AG09309 (cell line): ENCODE measurements around the gene SH3BGRL2.
A peak's percentile ranks its signal among the peaks of the same experiment; 100 is the strongest.

Experiments
- DNase-seq: peaks from one replicate; pipeline ENCODE4 v3.0.0-alpha.2; 2010; ENCODE audit warnings: low read depth
- H3K4me3 ChIP-seq: 2 replicates; pipeline ENCODE4 v1.5.1; 2011; ENCODE audit warnings: mild to moderate bottlenecking, low read depth, low read length, moderate library complexity; ENCODE audit not compliant: control insufficient read depth
- TF ChIP-seq, protein P1 (sequence below): IDR thresholded peaks from 2 replicates; pipeline ENCODE4 v1.5.1; 2011; ENCODE audit warnings: mild to moderate bottlenecking, low read depth, low read length, inconsistent platforms; ENCODE audit not compliant: insufficient read depth, control insufficient read depth; ENCODE audit errors: missing control alignments

Gene SH3BGRL2

DNA sequence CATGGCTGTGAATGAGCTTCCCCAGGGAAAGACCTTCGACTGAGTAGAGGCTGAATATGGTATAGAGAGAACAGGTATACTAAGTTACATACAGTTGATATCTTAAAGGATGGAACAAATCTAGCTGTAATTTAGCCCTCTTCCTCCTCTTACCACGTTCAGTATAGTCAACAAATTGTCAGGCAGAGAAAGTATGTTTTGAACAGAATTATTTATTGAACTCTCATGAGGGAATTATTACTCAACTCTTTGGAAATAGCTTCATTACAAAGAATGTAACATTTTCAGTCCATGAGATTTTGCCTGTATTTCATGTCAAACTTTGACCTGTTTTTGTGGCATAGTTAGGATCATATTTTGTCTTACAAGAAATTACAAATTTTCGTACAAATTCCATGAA lies 63.0 kb downstream of the SH3BGRL2 start:
- H3K4me3 ChIP-seq, result no peak overlapping the region
- no peak for DNase-seq
- TF ChIP-seq, protein P1, sequence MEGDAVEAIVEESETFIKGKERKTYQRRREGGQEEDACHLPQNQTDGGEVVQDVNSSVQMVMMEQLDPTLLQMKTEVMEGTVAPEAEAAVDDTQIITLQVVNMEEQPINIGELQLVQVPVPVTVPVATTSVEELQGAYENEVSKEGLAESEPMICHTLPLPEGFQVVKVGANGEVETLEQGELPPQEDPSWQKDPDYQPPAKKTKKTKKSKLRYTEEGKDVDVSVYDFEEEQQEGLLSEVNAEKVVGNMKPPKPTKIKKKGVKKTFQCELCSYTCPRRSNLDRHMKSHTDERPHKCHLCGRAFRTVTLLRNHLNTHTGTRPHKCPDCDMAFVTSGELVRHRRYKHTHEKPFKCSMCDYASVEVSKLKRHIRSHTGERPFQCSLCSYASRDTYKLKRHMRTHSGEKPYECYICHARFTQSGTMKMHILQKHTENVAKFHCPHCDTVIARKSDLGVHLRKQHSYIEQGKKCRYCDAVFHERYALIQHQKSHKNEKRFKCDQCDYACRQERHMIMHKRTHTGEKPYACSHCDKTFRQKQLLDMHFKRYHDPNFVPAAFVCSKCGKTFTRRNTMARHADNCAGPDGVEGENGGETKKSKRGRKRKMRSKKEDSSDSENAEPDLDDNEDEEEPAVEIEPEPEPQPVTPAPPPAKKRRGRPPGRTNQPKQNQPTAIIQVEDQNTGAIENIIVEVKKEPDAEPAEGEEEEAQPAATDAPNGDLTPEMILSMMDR, result no peak

DNA sequence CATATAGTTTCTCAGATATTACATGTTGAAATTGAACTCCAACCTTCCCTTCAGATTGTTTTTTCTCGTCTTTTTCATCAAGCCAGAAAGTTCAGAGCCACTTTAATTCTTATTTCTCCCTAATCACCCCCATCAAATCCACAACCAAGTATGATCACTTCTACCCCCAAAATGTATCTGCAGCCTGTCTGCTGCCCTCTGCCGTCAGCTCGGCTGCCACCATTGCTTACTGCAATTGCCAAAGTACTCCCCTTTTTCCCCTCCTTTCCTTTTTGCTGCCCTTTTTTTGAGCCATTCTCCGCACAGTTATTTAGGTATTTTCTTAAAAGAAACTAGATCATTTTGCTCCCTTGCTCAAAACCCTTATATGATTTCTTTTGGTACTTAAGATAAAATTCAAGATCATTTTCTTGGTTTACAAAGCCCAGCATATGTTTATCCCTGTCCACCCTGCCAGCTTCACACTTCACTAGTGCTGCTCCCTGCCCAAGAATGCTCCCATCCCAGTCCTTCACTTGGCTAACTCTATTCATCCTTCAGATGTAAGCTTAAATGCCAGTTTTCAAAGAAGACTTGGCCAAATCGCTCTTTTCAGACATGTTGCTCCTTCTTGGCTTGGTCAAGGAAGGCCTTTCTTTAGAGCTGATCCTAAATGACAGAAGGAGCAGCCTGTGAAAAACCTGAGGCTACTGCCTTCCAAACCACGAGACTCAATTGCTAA lies 63.7 kb downstream of the SH3BGRL2 start:
- DNase-seq, result no peak
- TF ChIP-seq, protein P1, result peak; percentile 51
- no peak overlapping the region for H3K4me3 ChIP-seq

DNA sequence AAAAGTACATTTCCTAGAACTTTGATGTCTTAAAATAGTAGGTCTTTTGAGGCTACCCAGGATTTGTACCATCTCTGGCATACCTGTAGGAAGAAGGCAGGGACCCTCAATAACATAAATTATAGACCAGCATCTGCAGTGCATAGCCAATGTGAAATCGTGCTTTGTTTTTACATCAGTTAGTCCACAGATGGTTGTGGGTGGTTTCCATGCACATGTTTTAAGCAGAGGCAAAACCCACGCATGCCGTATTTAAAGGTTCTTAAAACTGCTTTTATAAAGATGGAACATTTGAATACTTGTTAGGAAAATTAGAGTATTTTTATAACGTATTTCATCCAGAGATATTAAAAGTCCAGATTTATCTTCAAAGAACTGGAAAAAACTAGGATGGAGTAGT lies 66.3 kb downstream of the SH3BGRL2 start:
- TF ChIP-seq, protein P1, result no peak

DNA sequence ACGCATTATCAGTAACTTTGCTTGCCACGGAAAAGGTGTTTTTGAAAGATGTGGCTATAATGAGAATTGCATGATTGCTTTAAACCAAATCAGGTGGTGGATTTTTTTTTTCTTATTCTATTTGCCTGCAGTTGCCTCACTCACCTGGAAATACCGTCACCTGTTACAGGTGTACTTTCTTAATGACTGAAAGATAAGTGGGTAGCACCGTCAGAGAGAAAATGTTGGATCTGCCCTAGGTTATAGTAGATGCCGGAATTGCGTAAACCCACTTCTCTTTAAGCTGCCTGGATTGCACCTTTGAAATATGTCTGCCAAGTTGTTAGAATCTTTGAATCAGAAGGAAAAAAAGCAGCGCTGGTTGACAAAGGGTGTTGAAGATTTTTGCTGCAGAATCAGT lies 68.5 kb downstream of the SH3BGRL2 start:
- no peak overlapping the region for H3K4me3 ChIP-seq
- no peak for DNase-seq
- TF ChIP-seq, protein P1, result no peak

More for the DNA sequence above, 66.3 kb downstream of the SH3BGRL2 start:
- no peak for DNase-seq
- H3K4me3 ChIP-seq, result no peak overlapping the region

DNA sequence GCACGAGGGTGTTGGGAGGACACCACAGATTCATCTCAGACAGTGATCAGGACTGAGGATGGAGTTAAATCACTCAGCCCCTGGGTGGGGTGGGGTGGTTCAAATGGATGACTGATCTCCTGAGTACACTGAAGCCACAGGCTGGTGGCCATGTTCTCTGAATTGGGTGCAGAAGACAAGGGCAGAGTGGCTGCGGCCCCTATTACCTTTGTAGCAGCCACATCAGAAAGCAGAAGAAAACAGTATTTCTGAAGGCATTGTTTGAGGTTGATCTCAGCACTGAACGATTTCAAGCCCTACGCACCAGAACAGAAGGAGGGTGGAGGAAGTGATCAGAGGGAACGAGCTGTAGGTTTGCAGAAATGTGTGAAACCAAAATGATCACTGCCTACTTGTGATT lies 71.6 kb downstream of the SH3BGRL2 start:
- TF ChIP-seq, protein P1, result no peak
- no peak overlapping the region for H3K4me3 ChIP-seq
- DNase-seq, result no peak

DNA sequence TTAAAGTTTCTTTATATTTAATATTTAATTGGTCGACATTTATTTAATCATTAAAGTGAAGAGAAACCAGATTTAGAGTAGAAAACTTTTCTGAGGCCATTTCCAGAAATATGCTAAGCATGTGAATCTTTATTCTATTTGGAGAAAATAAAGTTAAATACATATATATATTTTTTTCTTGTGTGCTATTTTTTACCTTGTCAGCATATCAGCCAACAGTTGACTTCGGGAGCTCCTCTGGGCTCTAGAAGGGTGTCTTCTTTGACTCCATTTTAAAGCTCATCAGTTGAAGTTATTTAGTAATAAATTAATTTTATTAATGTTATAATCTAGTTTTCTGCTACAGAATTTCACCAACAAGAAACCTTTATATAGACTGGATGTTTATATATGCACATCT lies 73.1 kb downstream of the SH3BGRL2 start:
- TF ChIP-seq, protein P1, result no peak
- no peak for DNase-seq
- H3K4me3 ChIP-seq, result no peak overlapping the region
